ENCODE data around the gene INTS3. TPM values are rescaled to one million over a fixed set of nuclear protein-coding genes. Genes with fewer than 3 reads are reported as not detected.

The INTS3 gene
- total and polyA plus RNA-seq, 2 donors (not counting 3 experiments of a cell fraction or from before 2014, with no cell fraction given) = 61.9 to 63.1 TPM

DNA sequence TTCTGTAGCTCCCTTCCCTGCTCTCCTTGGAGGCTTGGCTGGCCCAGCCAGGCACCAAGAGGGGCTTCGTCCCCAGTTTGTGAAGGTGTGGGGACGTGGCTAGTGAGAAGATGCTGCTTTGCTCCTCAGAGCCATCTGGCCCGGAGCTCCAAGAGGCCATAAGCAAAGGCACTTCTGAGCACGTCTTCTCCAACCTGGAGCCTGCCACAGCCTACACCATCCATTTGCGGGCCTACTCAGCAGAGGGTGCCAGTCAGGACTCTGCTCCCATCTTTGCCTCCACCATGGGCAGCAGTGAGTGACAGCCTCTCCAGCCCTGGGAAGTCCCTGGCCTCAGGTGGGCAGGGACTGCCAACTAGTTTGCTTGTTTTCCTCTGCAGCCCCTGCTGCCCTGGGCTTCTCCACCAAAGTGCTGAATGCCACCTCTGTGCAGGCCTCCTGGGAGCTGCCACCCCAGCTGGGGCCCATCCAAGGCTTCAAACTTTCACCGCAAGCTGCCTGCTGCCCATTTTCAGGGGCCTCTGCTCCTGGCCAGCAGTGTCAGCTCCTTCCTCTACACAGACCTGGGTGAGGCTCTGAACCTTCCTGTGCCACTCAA, 73.3 kb downstream of the INTS3 start:
- no peaks in the 10 kb centered on the region for H3K9me1 ChIP-seq (replicated peaks; ENCODE audit: control insufficient read depth, extremely low read depth, insufficient read depth, low read length)
- dilution Hi-C loops (cut with MboI; ENCODE audit: extremely low pct_ligation_motif_present, low sequenced_read_pairs) (no loop called here), intact Hi-C loops (cut with micrococcal nuclease) (no loop called here)
- no peaks in the 10 kb centered on the region for H3K9me3 ChIP-seq (replicated peaks; ENCODE audit: control insufficient read depth, insufficient read depth, low read length)
- H3K4me1 ChIP-seq (ENCODE audit: control insufficient read depth, extremely low read depth, insufficient read depth, low read length) = peaks cover 4% of the 10 kb centered on the region
- no peak overlapping the region for H2AFZ ChIP-seq (ENCODE audit: low read depth, low read length)
- TF ChIP-seq FOS (IDR thresholded peaks at IDR 0.05; ENCODE audit: borderline replicate concordance, insufficient read depth, low read length) (no peak), POLR2A (IDR thresholded peaks at IDR 0.05; ENCODE audit: low read depth, low read length) (no peak), MYC (IDR thresholded peaks at IDR 0.05; ENCODE audit: low read depth, low read length) (no peak)
- DNase-seq (ENCODE audit: low read depth, low spot score) (no peak), FAIRE-seq (no peak)
- H3K79me2 ChIP-seq (ENCODE audit: control insufficient read depth, insufficient read depth, low read length) = no peaks in the 10 kb centered on the region
- H4K20me1 ChIP-seq (replicated peaks; ENCODE audit: control insufficient read depth, extremely low read depth, insufficient read depth, low read length) = no peaks in the 10 kb centered on the region
- H3K9ac ChIP-seq (replicated peaks; ENCODE audit: extremely low read depth, insufficient read depth, low read length) = no peak overlapping the region
- no peak overlapping the region for H3K27ac ChIP-seq (ENCODE audit: insufficient read depth, low read depth, low read length)
- H3K4me3 ChIP-seq (replicated peaks in 1 of 3; ENCODE audit: insufficient read depth in 1 of 3, low read depth in 1 of 3, low read length in 3 of 3) = no peak overlapping the region
- no peaks in the 10 kb centered on the region for H3K27me3 ChIP-seq (ENCODE audit: control insufficient read depth in 2 of 2, insufficient read depth in 2 of 2, low read length in 2 of 2)
- ChIA-PET POLR2A (no interaction called here), CTCF (interaction anchor here (1.2 to 2.1 kb wide), 4 partner anchors 145 to 186 kb away, joined by 3 to 8 read pairs (median 4); partner anchors contain the start of genes DENND4B and RAB13)
- no peak overlapping the region for H3K4me2 ChIP-seq (ENCODE audit: insufficient read depth, low read length)
- no TSS peak for BruUV-seq (replicated peaks)
- H3K36me3 ChIP-seq (ENCODE audit: control insufficient read depth in 2 of 2, extremely low read depth in 1 of 2, insufficient read depth in 2 of 2, low read length in 2 of 2) = peaks cover 0 to 3% of the 10 kb centered on the region in 2 experiments

DNA sequence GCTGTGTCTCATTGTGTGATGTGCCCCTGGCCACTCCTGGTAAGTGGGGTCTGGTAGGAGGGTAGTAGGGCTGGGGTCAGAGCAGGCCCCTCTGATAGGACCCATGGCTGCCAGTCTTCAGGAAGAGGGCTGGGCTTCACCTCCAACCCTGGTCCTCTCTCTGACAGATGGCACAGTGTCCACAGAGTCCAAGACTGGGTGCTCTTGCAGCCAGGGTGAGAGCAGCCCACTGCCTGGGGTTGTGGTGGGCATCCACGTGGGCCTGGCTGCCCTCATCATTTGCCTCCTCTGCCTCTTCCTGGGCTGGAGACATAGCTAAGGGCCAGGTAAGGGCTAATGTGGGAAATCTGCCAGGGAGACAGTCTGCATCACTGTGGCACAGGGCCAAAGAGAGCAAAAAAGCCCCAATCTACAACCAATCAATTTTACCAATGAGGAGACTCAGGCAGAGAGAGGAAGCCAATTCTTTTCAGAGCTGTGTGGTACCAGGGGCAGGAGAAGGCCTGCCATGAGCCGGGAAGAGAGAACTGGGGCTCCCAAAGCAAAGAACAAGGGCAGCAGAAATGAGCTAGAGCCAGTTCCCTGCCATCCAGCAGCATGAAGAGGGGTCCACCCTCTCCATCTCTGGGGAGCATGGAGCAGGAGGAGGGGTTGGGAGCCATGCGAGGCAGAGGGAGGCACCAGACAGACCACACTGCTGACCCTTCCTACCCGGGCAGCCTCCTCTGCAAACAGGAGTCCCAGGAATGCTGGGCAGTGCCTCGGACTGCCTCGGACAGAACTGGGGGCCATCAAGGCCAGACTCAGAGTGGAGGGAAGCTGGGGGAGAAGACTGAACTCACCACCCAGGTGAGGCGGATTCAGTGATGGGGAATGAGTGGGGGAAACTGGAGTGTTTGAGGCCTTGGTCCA, 74.2 kb downstream of the INTS3 start:
- no peaks in the 10 kb centered on the region for H3K27me3 ChIP-seq (ENCODE audit: control insufficient read depth in 2 of 2, insufficient read depth in 2 of 2, low read length in 2 of 2)
- H3K36me3 ChIP-seq (ENCODE audit: control insufficient read depth in 2 of 2, extremely low read depth in 1 of 2, insufficient read depth in 2 of 2, low read length in 2 of 2) = peaks cover 0 to 3% of the 10 kb centered on the region in 2 experiments
- no peak for FAIRE-seq
- peaks cover 4% of the 10 kb centered on the region for H3K4me1 ChIP-seq (ENCODE audit: control insufficient read depth, extremely low read depth, insufficient read depth, low read length)
- BruUV-seq (replicated peaks) = no TSS peak
- H3K27ac ChIP-seq (ENCODE audit: insufficient read depth, low read depth, low read length) = no peak overlapping the region
- no peak overlapping the region for H3K4me2 ChIP-seq (ENCODE audit: insufficient read depth, low read length)
- ChIA-PET POLR2A (no interaction called here), CTCF (interaction anchor here (0.7 to 2.1 kb wide), 5 partner anchors 9 to 185 kb away, joined by 3 to 8 read pairs (median 4); partner anchors contain the start of genes DENND4B and RAB13)
- H3K9me3 ChIP-seq (replicated peaks; ENCODE audit: control insufficient read depth, insufficient read depth, low read length) = no peaks in the 10 kb centered on the region
- H3K79me2 ChIP-seq (ENCODE audit: control insufficient read depth, insufficient read depth, low read length) = no peaks in the 10 kb centered on the region
- no peaks in the 10 kb centered on the region for H3K9me1 ChIP-seq (replicated peaks; ENCODE audit: control insufficient read depth, extremely low read depth, insufficient read depth, low read length)
- no peak overlapping the region for H3K4me3 ChIP-seq (replicated peaks in 1 of 3; ENCODE audit: insufficient read depth in 1 of 3, low read depth in 1 of 3, low read length in 3 of 3)
- H2AFZ ChIP-seq (ENCODE audit: low read depth, low read length) = no peak overlapping the region
- intact Hi-C loops (cut with micrococcal nuclease) = no loop called here
- H4K20me1 ChIP-seq (replicated peaks; ENCODE audit: control insufficient read depth, extremely low read depth, insufficient read depth, low read length) = no peaks in the 10 kb centered on the region
- dilution Hi-C loops (cut with MboI; ENCODE audit: extremely low pct_ligation_motif_present, low sequenced_read_pairs) = no loop called here
- no peak overlapping the region for H3K9ac ChIP-seq (replicated peaks; ENCODE audit: extremely low read depth, insufficient read depth, low read length)
- no peak for DNase-seq (ENCODE audit: low read depth, low spot score)
- TF ChIP-seq FOS (IDR thresholded peaks at IDR 0.05; ENCODE audit: borderline replicate concordance, insufficient read depth, low read length) (no peak), JUN (IDR thresholded peaks at IDR 0.05; ENCODE audit: borderline replicate concordance, insufficient read depth, insufficient read length, low read depth) (no peak)
